GM06990 (cell line): ENCODE results near the gene NFATC4.

Source experiments
- DNase-seq: peaks from one replicate; pipeline ENCODE4 v3.0.0-alpha.2; 2011; ENCODE audit not compliant: insufficient read length; ENCODE audit errors: extremely low read depth
- H3K27me3 ChIP-seq: replicated peaks from 2 replicates; pipeline ENCODE4 v1.6.0; 2011; ENCODE audit warnings: low read length; ENCODE audit not compliant: control insufficient read depth, insufficient read depth
- H3K36me3 ChIP-seq: 2 replicates; pipeline ENCODE4 v1.5.1; 2011; ENCODE audit warnings: low read length; ENCODE audit not compliant: control insufficient read depth, insufficient read depth
- H3K4me3 ChIP-seq: replicated peaks from 2 replicates; pipeline ENCODE4 v1.5.1; 2011; ENCODE audit warnings: low read depth, mild to moderate bottlenecking, control low read depth, low read length
- CTCF ChIP-seq: IDR thresholded peaks from 2 replicates; pipeline ENCODE4 v1.5.1; 2011; ENCODE audit warnings: low read length, control low read depth, mild to moderate bottlenecking, inconsistent platforms; ENCODE audit not compliant: insufficient read depth, poor library complexity, severe bottlenecking

The NFATC4 gene

GRCh38 chr14:24365600-24366412, 2.2 kb upstream of the NFATC4 start:
- Histone ChIP-seq H3K27me3 (no peaks in the 10 kb centered on the region; the same call in 1 of the 2 replicates), H3K4me3 (peak overlapping the region; percentile 5), H3K36me3 (no peaks in the 10 kb centered on the region)
- peak; percentile 87 for DNase-seq
- peak; percentile 86 for TF ChIP-seq CTCF

- no peak for DNase-seq
- TF ChIP-seq CTCF = no peak
- Histone ChIP-seq H3K27me3 (no peaks in the 10 kb centered on the region; the same call in none of the 2 replicates), H3K36me3 (no peaks in the 10 kb centered on the region), H3K4me3 (peak overlapping the region; percentile 25)
Measured at GRCh38 chr14:24366413-24366720, 1.6 kb upstream of the NFATC4 start.

- DNase-seq = peak; percentile 92
- no peak for TF ChIP-seq CTCF
- Histone ChIP-seq H3K4me3 (peak overlapping the region; percentile 40), H3K27me3 (no peaks in the 10 kb centered on the region; the same call in none of the 2 replicates), H3K36me3 (no peaks in the 10 kb centered on the region)
Measured at GRCh38 chr14:24366721-24367513, 1.1 kb upstream of the NFATC4 start.

- H3K27me3 ChIP-seq = no peaks in the 10 kb centered on the region; the same call in none of the 2 replicates
- TF ChIP-seq CTCF = no peak
- no peaks in the 10 kb centered on the region for H3K36me3 ChIP-seq
- peak overlapping the region; percentile 49 for H3K4me3 ChIP-seq
- peak; percentile 27 for DNase-seq
Measured at GRCh38 chr14:24368212-24368561, 203 bp downstream of the NFATC4 start.

GRCh38 chr14:24368562-24369252, 723 bp downstream of the NFATC4 start:
- no peaks in the 10 kb centered on the region; the same call in none of the 2 replicates for H3K27me3 ChIP-seq
- peak overlapping the region; percentile 49 for H3K4me3 ChIP-seq
- TF ChIP-seq CTCF = no peak
- peak; percentile 72 for DNase-seq
- H3K36me3 ChIP-seq = no peaks in the 10 kb centered on the region
